ENCODE data around the gene PYURF. TPM values are rescaled to one million over a fixed set of nuclear protein-coding genes. Genes with fewer than 3 reads are reported as not detected.

The PYURF gene
- total RNA-seq, 1 donor from 2014 or later: 67.0 TPM

DNA sequence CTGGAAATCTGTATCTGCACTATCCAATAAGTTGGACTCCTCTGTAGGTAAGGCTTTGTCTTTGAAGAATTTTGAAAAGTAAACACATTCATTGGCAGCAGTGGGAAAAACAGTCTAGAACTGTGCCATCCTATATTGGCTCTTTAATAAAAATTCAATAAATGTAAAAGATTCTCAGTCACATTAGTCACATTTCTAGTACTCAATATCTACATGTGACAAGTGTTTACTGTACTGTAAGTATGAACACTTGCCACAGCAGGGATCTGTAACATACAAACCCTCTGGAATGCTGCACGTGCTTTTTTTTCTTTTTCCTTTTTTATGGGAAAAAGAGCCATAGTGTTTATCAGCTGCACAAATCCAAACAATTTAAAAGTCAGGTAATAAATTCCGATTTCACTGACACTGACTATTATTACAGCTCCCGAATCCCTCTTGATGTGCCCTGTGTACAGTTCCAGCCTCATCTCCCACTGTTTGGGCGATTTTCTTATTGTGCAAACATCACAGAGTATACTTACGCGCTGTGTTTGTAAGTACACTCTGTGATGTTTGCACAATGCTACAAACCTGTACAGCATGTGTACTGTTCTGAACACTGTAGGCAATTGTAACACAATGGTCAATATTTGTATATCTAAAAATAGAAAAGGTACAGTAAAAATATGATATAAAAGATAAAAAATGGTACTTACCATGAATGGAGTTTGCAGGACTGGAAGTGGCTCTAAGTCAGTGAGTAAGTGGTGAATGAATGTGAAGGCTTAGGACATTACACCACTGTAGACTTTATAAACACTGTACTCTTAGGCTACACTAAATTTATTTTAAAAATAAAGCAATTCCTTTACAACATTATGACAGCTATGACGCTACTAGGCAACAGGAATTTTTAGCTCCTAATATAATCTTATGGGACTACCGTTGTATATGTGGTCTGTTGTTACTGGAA is 8.7 kb downstream of the PYURF start:
- Mint-ChIP-seq H3K27ac (ENCODE audit: unreplicated experiment) (no peak overlapping the region), H3K36me3 (ENCODE audit: unreplicated experiment) (peaks cover 3% of the 10 kb centered on the region), H3K9me3 (ENCODE audit: unreplicated experiment) (no peaks in the 10 kb centered on the region), H3K27me3 (ENCODE audit: unreplicated experiment) (no peaks in the 10 kb centered on the region), H3K4me1 (ENCODE audit: unreplicated experiment) (no peaks in the 10 kb centered on the region), H3K4me3 (ENCODE audit: unreplicated experiment) (no peak overlapping the region)
- DNase-seq (ENCODE audit: extremely low spot score, unreplicated experiment): no peak
- TF ChIP-seq, protein P1, sequence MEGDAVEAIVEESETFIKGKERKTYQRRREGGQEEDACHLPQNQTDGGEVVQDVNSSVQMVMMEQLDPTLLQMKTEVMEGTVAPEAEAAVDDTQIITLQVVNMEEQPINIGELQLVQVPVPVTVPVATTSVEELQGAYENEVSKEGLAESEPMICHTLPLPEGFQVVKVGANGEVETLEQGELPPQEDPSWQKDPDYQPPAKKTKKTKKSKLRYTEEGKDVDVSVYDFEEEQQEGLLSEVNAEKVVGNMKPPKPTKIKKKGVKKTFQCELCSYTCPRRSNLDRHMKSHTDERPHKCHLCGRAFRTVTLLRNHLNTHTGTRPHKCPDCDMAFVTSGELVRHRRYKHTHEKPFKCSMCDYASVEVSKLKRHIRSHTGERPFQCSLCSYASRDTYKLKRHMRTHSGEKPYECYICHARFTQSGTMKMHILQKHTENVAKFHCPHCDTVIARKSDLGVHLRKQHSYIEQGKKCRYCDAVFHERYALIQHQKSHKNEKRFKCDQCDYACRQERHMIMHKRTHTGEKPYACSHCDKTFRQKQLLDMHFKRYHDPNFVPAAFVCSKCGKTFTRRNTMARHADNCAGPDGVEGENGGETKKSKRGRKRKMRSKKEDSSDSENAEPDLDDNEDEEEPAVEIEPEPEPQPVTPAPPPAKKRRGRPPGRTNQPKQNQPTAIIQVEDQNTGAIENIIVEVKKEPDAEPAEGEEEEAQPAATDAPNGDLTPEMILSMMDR (IDR thresholded peaks at IDR 0.05): no peak

DNA sequence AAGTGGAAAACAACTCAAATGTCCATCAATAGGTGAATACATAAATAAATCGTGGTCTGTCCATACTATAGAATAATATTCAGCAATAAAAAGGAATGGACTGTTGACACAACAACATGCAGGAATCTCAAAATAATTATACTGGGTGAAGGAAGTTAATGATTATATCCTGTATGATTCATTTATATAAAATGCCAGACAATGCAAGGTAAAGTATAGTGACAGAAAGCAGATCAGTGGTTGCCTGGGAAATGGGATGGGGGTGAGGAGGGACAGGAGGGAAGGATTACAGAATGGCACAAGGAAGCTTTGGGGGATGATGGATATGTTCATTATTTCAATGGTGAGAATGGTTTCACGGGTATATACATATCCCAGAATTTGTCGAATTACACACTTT is 12.3 kb downstream of the PYURF start:
- TF ChIP-seq, protein P1 (IDR thresholded peaks at IDR 0.05): no peak
- H3K27ac Mint-ChIP-seq (ENCODE audit: unreplicated experiment): no peak overlapping the region
- no peak for DNase-seq (ENCODE audit: extremely low spot score, unreplicated experiment)
- H3K4me1 Mint-ChIP-seq (ENCODE audit: unreplicated experiment): no peaks in the 10 kb centered on the region
- no peaks in the 10 kb centered on the region for H3K36me3 Mint-ChIP-seq (ENCODE audit: unreplicated experiment)
- H3K9me3 Mint-ChIP-seq (ENCODE audit: unreplicated experiment): no peaks in the 10 kb centered on the region
- H3K27me3 Mint-ChIP-seq (ENCODE audit: unreplicated experiment): no peaks in the 10 kb centered on the region
- H3K4me3 Mint-ChIP-seq (ENCODE audit: unreplicated experiment): no peak overlapping the region

DNA sequence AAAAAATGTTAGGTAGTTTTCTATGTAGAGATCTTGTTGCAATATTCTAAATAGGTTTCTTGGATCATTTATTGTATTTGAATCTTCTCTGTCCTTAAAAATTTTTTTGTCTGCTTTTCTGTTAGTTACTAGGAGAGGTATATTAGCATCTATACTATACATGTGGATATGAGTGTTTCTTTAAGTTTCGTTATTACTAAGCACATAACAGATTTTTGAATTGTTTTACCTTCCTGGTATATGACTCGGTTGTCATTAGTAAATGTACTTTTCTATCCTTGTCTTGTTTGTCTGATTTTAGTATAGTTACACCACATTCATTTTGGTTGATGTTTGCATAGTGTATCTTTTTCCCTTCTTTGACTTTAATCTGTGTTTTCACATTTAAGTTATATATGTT is 20.2 kb downstream of the PYURF start:
- Mint-ChIP-seq H3K4me3 (ENCODE audit: unreplicated experiment) (no peak overlapping the region), H3K4me1 (ENCODE audit: unreplicated experiment) (no peaks in the 10 kb centered on the region), H3K9me3 (ENCODE audit: unreplicated experiment) (no peaks in the 10 kb centered on the region), H3K36me3 (ENCODE audit: unreplicated experiment) (no peaks in the 10 kb centered on the region), H3K27me3 (ENCODE audit: unreplicated experiment) (peaks cover 5% of the 10 kb centered on the region), H3K27ac (ENCODE audit: unreplicated experiment) (no peak overlapping the region)
- no peak for DNase-seq (ENCODE audit: extremely low spot score, unreplicated experiment)
- TF ChIP-seq, protein P1 (IDR thresholded peaks at IDR 0.05): no peak

DNA sequence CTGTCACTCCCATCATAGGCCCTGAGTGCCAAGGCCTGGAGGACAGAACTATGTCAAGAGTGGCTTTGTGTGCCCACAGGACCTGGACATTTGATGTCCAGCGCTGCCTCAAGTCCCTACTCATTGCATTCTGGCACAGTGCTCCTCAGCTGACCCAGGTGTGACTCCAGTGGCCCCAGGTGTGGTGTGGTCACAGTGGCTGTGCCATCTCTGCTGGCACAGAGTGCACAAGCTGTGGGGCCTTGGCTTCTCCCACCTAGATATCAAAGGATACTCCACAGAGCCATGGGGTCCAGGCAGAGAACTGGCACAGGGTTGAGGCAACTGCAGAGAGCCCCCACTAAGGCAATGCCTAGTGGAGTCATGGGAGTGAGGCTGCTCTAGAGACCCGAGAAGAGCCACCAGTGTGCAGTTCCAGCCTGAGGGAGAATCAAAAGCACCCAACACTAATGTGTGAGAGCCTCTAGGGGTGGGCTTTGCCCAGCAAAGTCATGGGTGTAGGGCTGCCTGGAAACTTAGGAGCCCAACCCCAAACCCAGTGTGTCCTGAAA is 25.6 kb downstream of the PYURF start:
- no peak for DNase-seq (ENCODE audit: extremely low spot score, unreplicated experiment)
- TF ChIP-seq, protein P1 (IDR thresholded peaks at IDR 0.05): no peak
- no peaks in the 10 kb centered on the region for H3K36me3 Mint-ChIP-seq (ENCODE audit: unreplicated experiment)
- peaks cover 13% of the 10 kb centered on the region for H3K27me3 Mint-ChIP-seq (ENCODE audit: unreplicated experiment)
- H3K4me1 Mint-ChIP-seq (ENCODE audit: unreplicated experiment): no peaks in the 10 kb centered on the region
- no peak overlapping the region for H3K4me3 Mint-ChIP-seq (ENCODE audit: unreplicated experiment)
- no peak overlapping the region for H3K27ac Mint-ChIP-seq (ENCODE audit: unreplicated experiment)
- no peaks in the 10 kb centered on the region for H3K9me3 Mint-ChIP-seq (ENCODE audit: unreplicated experiment)

DNA sequence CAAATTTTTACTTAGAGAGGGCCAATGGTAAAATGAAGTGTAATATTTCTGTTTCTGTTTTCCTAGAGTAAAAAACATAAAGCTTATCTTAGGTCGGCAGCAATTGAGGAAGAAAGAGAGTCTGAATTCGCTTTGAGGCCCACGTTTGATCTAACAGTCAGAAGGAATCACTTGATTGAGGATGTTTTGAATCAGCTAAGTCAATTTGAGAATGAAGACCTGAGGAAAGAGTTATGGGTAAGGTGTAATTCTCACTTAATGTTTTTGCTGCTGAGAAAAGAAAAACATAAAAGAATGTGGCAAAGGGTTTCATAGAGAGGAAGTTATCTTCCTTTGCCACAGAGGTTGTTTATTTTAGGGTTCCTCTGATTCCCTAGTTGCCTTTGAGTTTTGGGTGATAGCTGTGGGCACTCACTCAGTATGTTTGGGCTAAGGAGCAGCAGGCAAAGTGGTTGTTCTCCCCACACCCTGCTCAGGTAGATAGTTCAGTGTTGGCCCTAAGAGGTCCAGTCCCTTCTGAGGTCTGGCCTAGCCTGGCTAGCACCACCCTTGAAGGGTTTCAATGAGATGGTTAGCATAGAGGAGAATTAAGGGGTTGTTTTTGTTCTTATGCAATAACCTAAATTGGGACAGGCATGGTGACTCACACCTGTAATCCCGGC is 34.3 kb downstream of the PYURF start:
- Mint-ChIP-seq H3K9me3 (ENCODE audit: unreplicated experiment) (no peaks in the 10 kb centered on the region), H3K27me3 (ENCODE audit: unreplicated experiment) (peaks cover 9% of the 10 kb centered on the region), H3K36me3 (ENCODE audit: unreplicated experiment) (no peaks in the 10 kb centered on the region), H3K4me3 (ENCODE audit: unreplicated experiment) (no peak overlapping the region), H3K4me1 (ENCODE audit: unreplicated experiment) (no peaks in the 10 kb centered on the region), H3K27ac (ENCODE audit: unreplicated experiment) (no peak overlapping the region)
- DNase-seq (ENCODE audit: extremely low spot score, unreplicated experiment): no peak
- TF ChIP-seq, protein P1 (IDR thresholded peaks at IDR 0.05): no peak

Measured in osteocyte (in vitro differentiated cells).